OCI-LY1 (cell line): ENCODE results near the gene MN1.

Source experiments
- H2AFZ ChIP-seq: fragments of 200-600 bp; sonication (generic), shearing (Covaris generic); 2 replicates; pipeline ENCODE4 v1.6.0; 2014; ENCODE audit warnings: antibody characterized with exemption, mild to moderate bottlenecking, low read length
- H3F3A ChIP-seq: fragments of 200-600 bp; sonication (generic), shearing (Covaris generic); 2 replicates; pipeline ENCODE4 v1.6.0; 2014; ENCODE audit warnings: mild to moderate bottlenecking, antibody characterized with exemption, low read length, moderate library complexity; ENCODE audit not compliant: insufficient read depth
- H3K27ac ChIP-seq: fragments of 200-600 bp; sonication (generic); 2 replicates; pipeline ENCODE4 v1.5.1; 2014; ENCODE audit warnings: low read length, mixed run types, mild to moderate bottlenecking, low read depth; ENCODE audit not compliant: poor library complexity, severe bottlenecking
- H3K27me3 ChIP-seq: fragments of 200-600 bp; sonication (generic); 2 replicates; pipeline ENCODE4 v1.6.0; 2014; ENCODE audit warnings: antibody characterized with exemption, mild to moderate bottlenecking, low read length, moderate library complexity; ENCODE audit not compliant: insufficient read depth
- H3K36me3 ChIP-seq: fragments of 200-600 bp; sonication (generic); 2 replicates; pipeline ENCODE4 v1.6.1; 2014; ENCODE audit warnings: mild to moderate bottlenecking, antibody characterized with exemption, low read length, moderate library complexity, mixed read lengths; ENCODE audit not compliant: insufficient read depth
- H3K4me1 ChIP-seq: fragments of 200-600 bp; sonication (generic); 2 replicates; pipeline ENCODE4 v1.5.1; 2014; ENCODE audit warnings: mild to moderate bottlenecking, low read length, moderate library complexity; ENCODE audit not compliant: insufficient read depth, severe bottlenecking
- H3K4me2 ChIP-seq: fragments of 200-600 bp; sonication (generic), shearing (Covaris generic); 2 replicates; pipeline ENCODE4 v1.6.1; 2014; ENCODE audit warnings: low read length
- H3K4me3 ChIP-seq: fragments of 200-600 bp; sonication (generic); 2 replicates; pipeline ENCODE4 v1.5.1; 2014; ENCODE audit warnings: low read length, low read depth, mild to moderate bottlenecking, mixed read lengths; ENCODE audit not compliant: poor library complexity, severe bottlenecking
- H3K79me2 ChIP-seq: fragments of 200-600 bp; shearing (Covaris generic); 2 replicates; pipeline ENCODE4 v1.6.1; 2016; ENCODE audit warnings: mixed run types, low read length, mixed read lengths; ENCODE audit not compliant: insufficient read depth
- H3K9ac ChIP-seq: fragments of 200-600 bp; sonication (generic), shearing (Covaris generic); 2 replicates; pipeline ENCODE4 v1.6.1; 2014; ENCODE audit warnings: mild to moderate bottlenecking, low read length, mixed read lengths
- H3K9me2 ChIP-seq: fragments of 200-600 bp; sonication (generic), shearing (Covaris generic); 2 replicates; pipeline ENCODE4 v1.6.1; 2014; ENCODE audit warnings: low read depth, mild to moderate bottlenecking, low read length, mixed read lengths
- H3K9me3 ChIP-seq: fragments of 200-600 bp; shearing (Covaris generic); 2 replicates; pipeline ENCODE4 v1.6.1; 2014; ENCODE audit warnings: low read length, mixed read lengths
- H4K20me1 ChIP-seq: fragments of 200-600 bp; sonication (generic), shearing (Covaris generic); 2 replicates; pipeline ENCODE4 v1.6.0; 2016; ENCODE audit warnings: mild to moderate bottlenecking, low read length; ENCODE audit not compliant: insufficient read depth
- EZH2 ChIP-seq: fragments of 200-600 bp; sonication (generic), shearing (Covaris generic); IDR thresholded peaks from 2 replicates; pipeline ENCODE4 v1.8.0; 2017; ENCODE audit warnings: borderline replicate concordance, mixed run types, mild to moderate bottlenecking, antibody characterized with exemption, low read length, moderate library complexity, mixed read lengths
- TF ChIP-seq, protein P1 (sequence below): fragments of 200-600 bp; sonication (generic), shearing (Covaris generic); IDR thresholded peaks from 2 replicates; pipeline ENCODE4 v1.5.1; 2017; ENCODE audit warnings: mild to moderate bottlenecking, antibody characterized with exemption, low read length, moderate library complexity, mixed read lengths

MN1 gene

DNA sequence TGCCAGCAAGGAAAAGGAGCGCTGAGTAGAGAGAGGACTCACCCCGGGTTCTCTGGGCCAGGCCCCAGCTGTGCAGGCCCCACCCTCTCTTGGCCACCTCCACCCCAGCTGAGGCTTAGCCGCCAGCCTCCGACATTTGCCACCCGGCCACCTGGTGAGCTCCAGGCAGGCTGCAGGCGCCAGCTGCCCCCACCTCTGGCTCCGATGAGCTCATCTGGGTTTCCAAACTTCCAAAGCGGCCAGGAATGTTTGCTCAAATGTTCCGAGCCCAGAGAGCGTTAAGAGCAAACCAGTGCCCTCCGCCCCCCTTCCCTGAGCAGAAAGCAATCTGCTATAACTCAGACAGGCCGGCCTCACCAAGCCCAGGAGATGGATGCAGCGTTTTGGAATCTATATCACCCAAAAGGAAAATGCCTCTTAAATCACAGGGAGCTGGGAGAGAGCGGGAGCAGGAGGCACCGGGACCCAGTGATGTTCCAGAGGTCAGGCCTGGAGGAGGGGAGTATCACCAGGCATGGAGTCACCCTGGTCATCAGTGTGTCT, 9.1 kb upstream of the MN1 start:
- H3K4me2 ChIP-seq, result no peak overlapping the region
- H3K4me1 ChIP-seq, result no peaks in the 10 kb centered on the region
- H3K9ac ChIP-seq, result no peak overlapping the region
- H3K9me3 ChIP-seq, result no peaks in the 10 kb centered on the region
- H4K20me1 ChIP-seq, result no peaks in the 10 kb centered on the region
- no peaks in the 10 kb centered on the region for H3K27me3 ChIP-seq
- H3K27ac ChIP-seq, result no peak overlapping the region
- no peaks in the 10 kb centered on the region for H3K79me2 ChIP-seq
- H3K36me3 ChIP-seq, result no peaks in the 10 kb centered on the region
- H3K4me3 ChIP-seq, result no peak overlapping the region
- no peaks in the 10 kb centered on the region for H3F3A ChIP-seq
- no peak overlapping the region for H2AFZ ChIP-seq
- no peak for TF ChIP-seq EZH2
- TF ChIP-seq, protein P1, sequence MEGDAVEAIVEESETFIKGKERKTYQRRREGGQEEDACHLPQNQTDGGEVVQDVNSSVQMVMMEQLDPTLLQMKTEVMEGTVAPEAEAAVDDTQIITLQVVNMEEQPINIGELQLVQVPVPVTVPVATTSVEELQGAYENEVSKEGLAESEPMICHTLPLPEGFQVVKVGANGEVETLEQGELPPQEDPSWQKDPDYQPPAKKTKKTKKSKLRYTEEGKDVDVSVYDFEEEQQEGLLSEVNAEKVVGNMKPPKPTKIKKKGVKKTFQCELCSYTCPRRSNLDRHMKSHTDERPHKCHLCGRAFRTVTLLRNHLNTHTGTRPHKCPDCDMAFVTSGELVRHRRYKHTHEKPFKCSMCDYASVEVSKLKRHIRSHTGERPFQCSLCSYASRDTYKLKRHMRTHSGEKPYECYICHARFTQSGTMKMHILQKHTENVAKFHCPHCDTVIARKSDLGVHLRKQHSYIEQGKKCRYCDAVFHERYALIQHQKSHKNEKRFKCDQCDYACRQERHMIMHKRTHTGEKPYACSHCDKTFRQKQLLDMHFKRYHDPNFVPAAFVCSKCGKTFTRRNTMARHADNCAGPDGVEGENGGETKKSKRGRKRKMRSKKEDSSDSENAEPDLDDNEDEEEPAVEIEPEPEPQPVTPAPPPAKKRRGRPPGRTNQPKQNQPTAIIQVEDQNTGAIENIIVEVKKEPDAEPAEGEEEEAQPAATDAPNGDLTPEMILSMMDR, result no peak
- H3K9me2 ChIP-seq, result no peaks in the 10 kb centered on the region

DNA sequence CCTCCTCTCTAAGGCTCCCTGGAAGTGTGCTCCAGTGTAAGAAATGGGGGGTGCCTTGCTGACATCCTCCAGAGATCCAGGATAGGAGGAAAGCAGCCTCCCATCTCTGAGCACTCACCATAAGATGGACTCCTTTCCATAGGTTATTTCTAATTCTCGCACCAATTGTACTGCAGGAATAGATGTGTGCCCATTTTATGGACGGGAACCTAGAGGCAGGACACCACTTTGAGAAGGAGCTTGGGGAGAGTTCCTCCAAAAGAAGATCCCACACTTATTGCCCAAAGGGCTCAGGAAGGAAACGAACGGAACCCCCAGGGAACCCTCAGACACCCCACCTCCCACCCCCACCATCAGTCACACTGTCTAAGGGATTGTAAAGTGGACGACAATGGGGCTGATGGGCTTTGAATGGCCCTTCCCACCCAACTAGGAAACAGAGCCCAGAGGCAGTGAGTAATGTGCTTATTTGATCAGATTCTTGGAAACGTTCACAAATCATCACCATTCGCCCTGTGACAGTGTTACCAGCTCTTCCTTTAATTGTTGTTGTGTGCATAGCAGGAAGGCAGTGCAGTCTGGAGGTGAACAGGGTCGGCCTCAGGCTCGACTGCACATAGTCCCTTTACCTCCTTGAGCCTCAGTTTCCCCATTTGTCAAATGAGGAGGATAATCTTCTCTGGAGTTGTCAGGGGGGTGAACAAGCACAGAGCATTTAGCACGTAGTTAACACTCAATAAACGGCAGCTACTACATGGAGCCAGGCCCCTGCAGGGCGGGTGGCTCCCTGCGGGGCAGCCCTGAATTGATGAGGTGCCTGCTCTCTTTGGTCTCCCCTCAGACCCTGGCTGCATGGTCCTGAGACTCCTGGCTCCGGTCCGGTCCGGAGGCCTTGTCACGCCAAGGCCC, 8.4 kb upstream of the MN1 start:
- no peak overlapping the region for H3K4me3 ChIP-seq
- no peak overlapping the region for H3K4me2 ChIP-seq
- no peaks in the 10 kb centered on the region for H3K27me3 ChIP-seq
- no peaks in the 10 kb centered on the region for H3F3A ChIP-seq
- H3K36me3 ChIP-seq, result no peaks in the 10 kb centered on the region
- H3K9me3 ChIP-seq, result no peaks in the 10 kb centered on the region
- no peaks in the 10 kb centered on the region for H3K9me2 ChIP-seq
- H4K20me1 ChIP-seq, result no peaks in the 10 kb centered on the region
- TF ChIP-seq EZH2, result no peak
- no peaks in the 10 kb centered on the region for H3K79me2 ChIP-seq
- H3K9ac ChIP-seq, result no peak overlapping the region
- H3K4me1 ChIP-seq, result no peaks in the 10 kb centered on the region
- H3K27ac ChIP-seq, result no peak overlapping the region
- H2AFZ ChIP-seq, result no peak overlapping the region

DNA sequence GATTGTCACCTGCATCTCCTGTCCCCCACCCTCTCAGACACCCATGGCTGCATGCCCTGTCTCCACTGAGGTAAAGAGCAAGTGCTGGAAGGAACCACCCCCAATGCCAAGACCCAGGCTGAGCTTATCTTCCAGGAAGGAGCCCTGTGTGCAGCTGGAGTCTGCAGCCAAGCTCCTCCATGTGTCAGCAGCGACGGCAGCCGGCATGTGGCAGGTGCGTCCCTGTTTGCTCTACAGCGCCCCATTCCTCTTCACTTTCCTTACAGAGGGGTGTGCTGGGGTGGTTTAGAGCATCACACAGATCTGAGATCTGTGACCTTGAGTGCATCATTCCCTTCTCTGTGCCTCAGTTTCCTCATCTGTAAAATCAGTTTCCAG, 7.7 kb upstream of the MN1 start:
- Histone ChIP-seq H3K4me1 (no peaks in the 10 kb centered on the region), H3K27ac (no peak overlapping the region), H3K9ac (no peak overlapping the region), H2AFZ (no peak overlapping the region), H3K36me3 (no peaks in the 10 kb centered on the region), H3K9me2 (no peaks in the 10 kb centered on the region), H3K79me2 (no peaks in the 10 kb centered on the region), H4K20me1 (no peaks in the 10 kb centered on the region), H3K27me3 (no peaks in the 10 kb centered on the region), H3K4me2 (no peak overlapping the region), H3K4me3 (no peak overlapping the region), H3K9me3 (no peaks in the 10 kb centered on the region), H3F3A (no peaks in the 10 kb centered on the region)
- TF ChIP-seq, protein P1, result no peak
- TF ChIP-seq EZH2, result no peak
